K562 (cell line): Measurements from ENCODE around the gene DAB2IP. TPM values are rescaled to one million over a fixed set of nuclear protein-coding genes. Genes with fewer than 3 reads are reported as not detected.

Source experiments
- ATAC-seq: fragments of 200-7000 bp; cut with Tn5 transposase; 3 replicates; pipeline ENCODE4 v1.9.1; 2020; ENCODE audit warnings: moderate library complexity
- BruUV-seq: library from RNA; stranded (reverse); fragments of 400-500 nt; replicated peaks from 2 replicates; lab custom pipeline; 2021; lab: Mats Ljungman, UMichigan
- CTCF ChIA-PET: fragments of 300-600 bp; formaldehyde crosslinking; extraction: SDS; loops from one replicate; lab custom pipeline; 2021; ENCODE audit warnings: low intra/inter-chr PET ratio; lab: Yijun Ruan, JAX
- POLR2A ChIA-PET: fragments of 300-600, 350-650 bp; sonication (Branson Sonifier 250); formaldehyde crosslinking; extraction: SDS; loops from one replicate; lab custom pipeline; 2021; ENCODE audit warnings: antibody characterized with exemption, inconsistent platforms; lab: Yijun Ruan, JAX
- DNase-seq, 4 experiments: peaks; one replicate each; pipeline versions ENCODE4 v3.0.0 to v3.0.0-alpha.2; 2011 to 2018; ENCODE audit warnings: low spot score in 3 of 4, mixed read lengths in 3 of 4; ENCODE audit errors: extremely low read depth in 1 of 4
- FAIRE-seq: peaks from 2 replicates; lab custom pipeline; 2011; peaks lifted over from hg19 to GRCh38; lab: Jason Lieb, UNC
- H2AFZ ChIP-seq: 2 replicates; pipeline ENCODE4 v1.6.0; 2011; ENCODE audit warnings: low read depth, low read length, control low read depth, inconsistent platforms
- H3K27ac ChIP-seq: fragments of 200-600 bp; 3 replicates; pipeline ENCODE4 v1.8.0; 2011; ENCODE audit warnings: low read depth, mild to moderate bottlenecking, control low read depth, inconsistent platforms, low read length, moderate library complexity, mixed read lengths; ENCODE audit errors: extremely low read depth
- H3K27me3 ChIP-seq, 2 experiments: fragments of 300-600 bp in 1 of 2; 2 replicates in 1 of 2; 3 replicates in 1 of 2; pipeline versions ENCODE4 v1.6.0 to v1.8.0; 2011; ENCODE audit warnings: inconsistent platforms in 2 of 2, low read length in 2 of 2, mild to moderate bottlenecking in 1 of 2, mixed read lengths in 1 of 2, moderate library complexity in 1 of 2; ENCODE audit not compliant: control insufficient read depth in 2 of 2, insufficient read depth in 2 of 2
- H3K36me3 ChIP-seq: fragments of 300-600 bp; 3 replicates; pipeline ENCODE4 v1.8.0; 2011; ENCODE audit warnings: mild to moderate bottlenecking, low read length, inconsistent platforms; ENCODE audit not compliant: control insufficient read depth, insufficient read depth
- H3K4me1 ChIP-seq, 2 experiments: fragments of 200-600 bp in 1 of 2; replicated peaks in 1 of 2; 2 replicates in 1 of 2; 3 replicates in 1 of 2; pipeline versions ENCODE4 v1.5.1 to v1.8.0; 2011; ENCODE audit warnings: inconsistent platforms in 2 of 2, low read length in 2 of 2, mild to moderate bottlenecking in 1 of 2, mixed read lengths in 1 of 2, moderate library complexity in 1 of 2; ENCODE audit not compliant: control insufficient read depth in 2 of 2, insufficient read depth in 2 of 2
- H3K4me2 ChIP-seq: 2 replicates; pipeline ENCODE4 v1.6.1; 2011; ENCODE audit warnings: low read length, control low read depth, inconsistent platforms, mixed read lengths; ENCODE audit not compliant: insufficient read depth
- H3K4me3 ChIP-seq: fragments of 200-600 bp; sonication (generic), shearing (Covaris generic); 2 replicates; pipeline ENCODE4 v1.5.1; 2016; ENCODE audit warnings: control low read depth, inconsistent platforms
- H3K79me2 ChIP-seq: fragments of 200-600 bp; 3 replicates; pipeline ENCODE4 v1.8.0; 2011; ENCODE audit warnings: low read length, inconsistent platforms; ENCODE audit not compliant: control insufficient read depth, insufficient read depth
- H3K9ac ChIP-seq, 2 experiments: 2 replicates each; pipeline versions ENCODE4 v1.6.0 to v1.6.1; 2011; ENCODE audit warnings: low read depth in 2 of 2, low read length in 2 of 2, control low read depth in 1 of 2, inconsistent platforms in 1 of 2, mild to moderate bottlenecking in 1 of 2, mixed read lengths in 1 of 2; ENCODE audit not compliant: insufficient read depth in 1 of 2
- H3K9me1 ChIP-seq: one replicate; pipeline ENCODE4 v1.6.0; 2011; ENCODE audit warnings: inconsistent platforms, mild to moderate bottlenecking, low read length, moderate library complexity; ENCODE audit not compliant: control insufficient read depth, insufficient read depth
- H3K9me3 ChIP-seq: replicated peaks from 2 replicates; pipeline ENCODE4 v1.5.1; 2011; ENCODE audit warnings: low read depth, low read length, inconsistent platforms; ENCODE audit not compliant: control insufficient read depth, insufficient read depth
- H4K20me1 ChIP-seq: replicated peaks from 2 replicates; pipeline ENCODE4 v1.6.1; 2011; ENCODE audit warnings: low read length, inconsistent platforms, mixed read lengths; ENCODE audit not compliant: control insufficient read depth, insufficient read depth
- ATF4 ChIP-seq: fragments of 450-650 bp; formaldehyde crosslinking; IDR thresholded peaks from 2 replicates; pipeline ENCODE4 v1.4.0; 2022; ENCODE audit warnings: mild to moderate bottlenecking, moderate library complexity
- CEBPZ ChIP-seq: fragments of 150-350 bp; IDR thresholded peaks from 2 replicates; pipeline ENCODE4 v1.6.1; 2014; ENCODE audit warnings: low read depth, mild to moderate bottlenecking, low read length, borderline replicate concordance
- CHD1 ChIP-seq: fragments of 200-600 bp; sonication (generic); IDR thresholded peaks from one replicate; pipeline ENCODE4 v1.6.1; 2012; ENCODE audit warnings: mild to moderate bottlenecking, moderate library complexity, low read length, inconsistent platforms
- E2F3 ChIP-seq: fragments of 250-450 bp; sonication (Bioruptor Pico); IDR thresholded peaks from 2 replicates; pipeline ENCODE4 v1.4.0; 2020; ENCODE audit warnings: mild to moderate bottlenecking
- HINFP ChIP-seq: fragments of 450-650 bp; conservative IDR thresholded peaks from 2 replicates; pipeline ENCODE4 v1.6.1; 2016; ENCODE audit warnings: missing genetic modification characterization, low read depth, mild to moderate bottlenecking, control low read depth, missing compliant biosample characterization
- JUNB ChIP-seq: fragments of 450-650 bp; formaldehyde crosslinking; conservative IDR thresholded peaks from 2 replicates; pipeline ENCODE4 v1.4.0; 2020; ENCODE audit warnings: mild to moderate bottlenecking
- MYNN ChIP-seq, 2 experiments: sonication (generic); formaldehyde crosslinking in 1 of 2; IDR thresholded peaks; 2 replicates each; pipeline versions ENCODE4 v1.5.0 to v1.6.1; 2016 to 2020; ENCODE audit warnings: antibody characterized with exemption in 1 of 2, missing genetic modification reagents in 1 of 2
- NCOA1 ChIP-seq: fragments of 450-650 bp; IDR thresholded peaks from 2 replicates; pipeline ENCODE4 v1.6.1; 2016; ENCODE audit warnings: low read depth
- SIN3B ChIP-seq: fragments of 450-650 bp; IDR thresholded peaks from 2 replicates; pipeline ENCODE4 v1.6.1; 2017; ENCODE audit warnings: low read depth, mild to moderate bottlenecking, moderate library complexity
- ZNF507 ChIP-seq: conservative IDR thresholded peaks from 2 replicates; pipeline ENCODE4 v1.6.1; 2017; ENCODE audit warnings: missing genetic modification characterization, missing compliant biosample characterization
- WGBS: fragments of 100-300 bp; shearing (Covaris generic); methylation state at CpG from one replicate; pipeline ENCODE4 v1.1.6; 2016; ENCODE audit warnings: low coverage, mixed read lengths; ENCODE audit not compliant: insufficient coverage; ENCODE audit errors: missing lambda C conversion rate; 5-methylcytosine and 5-hydroxymethylcytosine counted together
- in situ Hi-C: fragments of 300-500 bp; cut with MboI; formaldehyde crosslinking; loops from 4 replicates; pipeline ENCODE4 v1.15.0; 2018; ENCODE audit warnings: inconsistent platforms, mixed read lengths
- intact Hi-C: fragments of 100-400 bp; cut with micrococcal nuclease; formaldehyde crosslinking; loops from 2 replicates; pipeline ENCODE4 v1.14.2; 2022
- polyA plus RNA-seq, 8 experiments: library from polyadenylated mRNA; depleted of rRNA in 4 of 8; stranded (reverse) in 5 of 8; unstranded in 3 of 8; fragments of >200 nt; fragmentation: Nextera tagmentation in 2 of 8; fragmentation: Illumina TruSeq in 1 of 8; extraction: Ambion mirVana in 2 of 8; extraction: Trizol in 1 of 8; gene quantifications; 2 replicates each; pipeline versions ENCODE4 v1.2.1 to v1.2.3, GENCODE V29; 2011 to 2014; ENCODE audit warnings: inconsistent platforms in 1 of 8, missing spikeins in 1 of 8
- total RNA-seq, 7 experiments: library from RNA; depleted of rRNA in 6 of 7; stranded (reverse); fragments of >200 nt in 6 of 7; fragmentation: Illumina TruSeq in 2 of 7; extraction: Trizol in 2 of 7; gene quantifications; 2 replicates each; pipeline versions ENCODE4 v1.2.1 to v1.2.3, GENCODE V29; 2011 to 2021; ENCODE audit warnings: low replicate concordance in 1 of 7

DAB2IP gene
- total and polyA plus RNA-seq, 9 of the 15 experiments (the other 6 are each of a cell fraction or from before 2014, with no cell fraction given), result 0.04 to 0.31 (median 0.08) TPM; not detected in 5

DNA sequence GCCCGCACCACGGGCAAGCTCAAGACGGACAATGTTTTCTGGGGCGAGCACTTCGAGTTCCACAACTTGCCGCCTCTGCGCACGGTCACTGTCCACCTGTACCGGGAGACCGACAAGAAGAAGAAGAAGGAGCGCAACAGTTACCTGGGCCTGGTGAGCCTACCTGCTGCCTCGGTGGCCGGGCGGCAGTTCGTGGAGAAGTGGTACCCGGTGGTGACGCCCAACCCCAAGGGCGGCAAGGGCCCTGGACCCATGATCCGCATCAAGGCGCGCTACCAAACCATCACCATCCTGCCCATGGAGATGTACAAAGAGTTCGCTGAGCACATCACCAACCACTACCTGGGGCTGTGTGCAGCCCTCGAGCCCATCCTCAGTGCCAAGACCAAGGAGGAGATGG, 108.6 kb downstream of the DAB2IP start:
- in situ Hi-C loops (no loop called here), intact Hi-C loops (no loop called here)
- Histone ChIP-seq H4K20me1 (peaks cover 38% of the 10 kb centered on the region), H3K27ac (no peak overlapping the region), H3K9ac (no peak overlapping the region), H3K79me2 (no peaks in the 10 kb centered on the region), H3K4me2 (no peak overlapping the region), H3K9me1 (peaks cover 3% of the 10 kb centered on the region), H3K27me3 (peaks cover 0 to 89% of the 10 kb centered on the region in 2 experiments; a peak in 4 of 5 replicates), H2AFZ (no peak overlapping the region), H3K4me1 (no peaks in the 10 kb centered on the region), H3K36me3 (no peaks in the 10 kb centered on the region), H3K9me3 (no peaks in the 10 kb centered on the region), H3K4me3 (no peak overlapping the region)
- no TSS peak for BruUV-seq
- ATAC-seq (no peak), FAIRE-seq (no peak), DNase-seq (no peak)
- CTCF ChIA-PET, result no interaction called here
- POLR2A ChIA-PET, result no interaction called here
- 12% methylated on average over 19 of the region's 23 CpGs for WGBS
- TF ChIP-seq ZNF507 (tag) (no peak), SIN3B (no peak), E2F3 (CRISPR knock-in tag) (no peak)

GRCh38 chr9:121760571-121760970, 109.1 kb downstream of the DAB2IP start:
- no peak for ATAC-seq
- ChIA-PET CTCF (no interaction called here), POLR2A (interaction anchor here (0.5 kb wide), 1 partner anchor 334 kb away, joined by 3 read pairs; no protein-coding TSS in a partner anchor)
- Histone ChIP-seq H2AFZ (no peak overlapping the region), H4K20me1 (peaks cover 39% of the 10 kb centered on the region), H3K27me3 (peaks cover 1 to 91% of the 10 kb centered on the region in 2 experiments; a peak in 4 of 5 replicates), H3K9me1 (peaks cover 3% of the 10 kb centered on the region), H3K4me3 (no peak overlapping the region), H3K9ac (no peak overlapping the region), H3K4me1 (no peaks in the 10 kb centered on the region), H3K79me2 (no peaks in the 10 kb centered on the region), H3K9me3 (no peaks in the 10 kb centered on the region), H3K4me2 (no peak overlapping the region), H3K27ac (no peak overlapping the region), H3K36me3 (no peaks in the 10 kb centered on the region)
- in situ Hi-C loops (no loop called here), intact Hi-C loops (no loop called here)
- DNase-seq, result no peak
- WGBS, result 2% methylated on average over 10 of the region's 10 CpGs
- BruUV-seq, result no TSS peak
- FAIRE-seq, result no peak
- TF ChIP-seq CEBPZ (no peak), ATF4 (CRISPR knock-in tag) (no peak), JUNB (CRISPR knock-in tag) (no peak), NCOA1 (no peak), MYNN (IDR thresholded peaks at IDR 0.05) (no peak), MYNN (CRISPR knock-in tag; IDR thresholded peaks at IDR 0.05) (no peak), CHD1 (no peak), HINFP (tag) (no peak)
